DMS153 treated with DMSO at 0.1 percent for 48 hours (cell line): ENCODE data around the gene MLXIP.
"Not testable (repeated sequence)": the region's sequence is repeated elsewhere in the genome, so short reads cannot be mapped to it uniquely, and the experiment has no call there.

Experiments
- DNase-seq: peaks from one replicate; lab custom pipeline; 2025; ENCODE audit not compliant: unreplicated experiment; lab: John Stamatoyannopoulos, UW

Gene MLXIP

DNA sequence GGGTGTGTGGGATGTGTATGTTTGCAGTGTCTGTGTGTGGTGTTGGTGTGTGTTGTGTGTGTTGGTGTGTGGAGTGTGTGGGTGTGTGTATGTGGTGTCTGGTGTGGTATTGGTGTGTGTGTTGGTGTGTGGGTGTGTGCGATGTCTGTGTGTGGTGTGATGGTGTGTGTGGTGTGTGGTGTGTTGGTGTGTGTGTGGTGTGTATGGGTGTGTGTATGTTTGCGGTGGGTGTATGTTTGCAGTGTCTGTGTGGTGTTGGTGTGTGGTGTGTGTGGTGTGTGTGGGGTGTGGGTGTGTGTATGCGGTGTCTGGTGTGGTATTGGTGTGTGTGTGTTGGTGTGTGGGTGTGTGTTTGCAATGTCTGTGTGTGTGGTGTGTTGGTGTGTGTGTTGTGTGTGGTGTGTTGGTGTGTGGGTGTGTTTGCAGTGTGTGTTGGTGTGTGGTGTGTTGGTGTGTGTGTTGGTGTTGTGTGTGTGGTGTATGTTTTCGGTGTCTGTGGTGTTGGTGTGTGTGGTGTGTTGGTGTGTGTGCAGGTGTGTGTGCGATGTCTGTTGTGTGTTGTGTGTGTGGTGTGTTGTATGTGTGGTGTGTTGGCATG lies 15.7 kb downstream of the MLXIP start:
- no peak for DNase-seq

DNA sequence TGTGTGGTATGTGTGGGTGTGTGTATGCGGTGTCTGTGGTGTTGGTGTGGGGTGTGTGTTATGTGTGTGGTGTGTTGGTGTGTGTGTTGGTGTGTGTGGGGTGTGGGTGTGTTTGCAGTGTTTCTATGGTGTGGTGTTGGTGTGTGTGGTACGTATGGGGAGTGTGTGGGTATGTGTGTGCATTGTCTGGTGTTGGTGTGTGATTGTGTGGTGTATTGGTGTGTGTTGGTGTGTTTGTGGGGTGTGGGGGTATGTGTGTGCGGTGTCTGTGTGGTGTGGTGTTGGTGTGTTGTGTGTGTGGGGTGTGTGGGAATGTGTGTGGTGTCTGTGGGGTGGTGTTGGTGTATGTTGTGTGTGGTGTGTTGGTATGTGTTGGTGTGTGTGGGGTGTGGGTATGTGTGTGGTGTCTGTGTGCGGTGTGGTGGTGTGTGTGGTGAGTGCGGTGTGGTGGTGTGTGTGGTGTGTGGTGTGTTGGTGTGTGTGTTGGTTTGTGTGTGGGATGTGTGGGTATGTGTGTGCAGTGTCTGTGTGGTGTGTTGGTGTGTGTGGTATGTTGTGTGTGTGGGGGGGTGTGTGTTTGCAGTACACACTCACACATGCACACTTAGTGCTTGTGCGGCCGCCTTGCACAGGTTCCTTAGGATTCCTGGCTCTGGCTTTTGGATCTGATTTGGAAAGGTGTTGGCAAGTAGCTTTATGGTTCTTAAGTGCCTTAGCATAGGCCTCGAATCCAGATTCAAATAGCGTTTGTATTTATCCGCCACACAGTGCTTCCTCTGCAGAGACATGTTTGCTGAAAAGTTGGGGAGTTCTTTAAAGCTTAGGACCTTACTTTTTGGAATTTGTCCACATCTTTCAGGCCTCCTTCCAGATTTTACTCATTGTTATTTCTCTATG lies 16.4 kb downstream of the MLXIP start:
- DNase-seq = no peak

DNA sequence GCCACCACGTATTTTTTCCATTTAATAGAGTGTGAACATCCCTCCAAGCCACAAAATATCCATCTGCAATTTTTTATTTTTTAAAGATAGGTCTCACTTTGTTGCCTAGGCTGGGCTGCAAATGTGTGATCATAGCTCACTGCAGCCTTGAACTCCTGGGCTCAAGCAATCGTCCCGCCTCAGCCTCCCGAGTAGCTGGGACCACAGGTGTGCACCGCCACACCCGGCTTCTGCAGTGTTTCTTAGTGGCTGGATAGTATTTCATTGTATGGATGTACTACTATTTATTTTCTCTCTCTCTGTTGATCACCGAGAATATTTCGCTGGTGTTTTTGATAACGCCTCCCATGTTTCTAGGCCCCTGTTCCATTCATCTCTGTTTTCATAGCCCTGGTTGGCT lies 17.5 kb downstream of the MLXIP start:
- no peak for DNase-seq

DNA sequence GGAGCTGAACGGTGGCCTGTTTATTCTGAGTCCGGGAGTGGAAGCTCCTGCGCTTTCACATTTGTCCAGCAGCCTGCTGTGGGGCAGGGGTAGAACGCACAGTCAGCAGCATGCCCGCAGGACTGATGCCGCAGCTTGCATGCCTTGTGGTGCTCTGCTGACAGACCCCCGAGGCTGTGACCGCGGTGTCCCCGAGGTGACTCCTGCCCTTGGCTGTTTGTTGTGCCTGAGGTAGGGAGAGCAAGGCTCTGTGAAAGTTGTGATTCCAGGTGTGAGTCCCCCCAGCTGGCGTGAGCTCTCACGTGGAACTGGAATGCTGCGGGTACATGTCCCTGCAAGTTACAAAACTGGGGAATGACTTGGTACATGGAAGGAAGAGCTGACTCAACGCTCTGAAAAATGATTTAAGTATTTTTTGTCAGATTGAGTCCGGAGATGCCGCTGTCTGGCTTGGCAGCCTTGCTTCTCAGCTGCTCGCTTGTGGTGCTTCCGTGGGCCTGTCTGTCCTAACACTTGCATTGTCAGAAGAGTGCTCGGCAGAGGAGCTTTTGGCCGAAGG lies 18.1 kb downstream of the MLXIP start:
- no peak for DNase-seq

DNA sequence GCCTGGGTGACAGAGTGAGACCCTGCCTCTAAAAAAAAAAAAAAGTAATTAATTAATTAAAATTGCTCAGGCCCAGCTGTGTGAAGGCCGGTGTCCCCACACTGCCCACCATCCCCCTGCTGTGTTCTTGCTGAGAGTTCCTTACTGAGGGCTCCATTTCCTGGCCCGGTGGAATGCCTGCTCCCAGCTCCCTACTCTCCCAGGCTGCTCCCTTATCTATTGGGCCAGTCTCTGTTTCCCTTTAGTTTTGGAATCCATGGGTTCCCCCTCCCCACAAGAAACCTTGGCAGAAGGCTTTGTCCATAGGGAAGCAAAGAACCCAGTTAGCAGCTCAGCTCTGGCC lies 19.0 kb downstream of the MLXIP start:
- no peak for DNase-seq

DNA sequence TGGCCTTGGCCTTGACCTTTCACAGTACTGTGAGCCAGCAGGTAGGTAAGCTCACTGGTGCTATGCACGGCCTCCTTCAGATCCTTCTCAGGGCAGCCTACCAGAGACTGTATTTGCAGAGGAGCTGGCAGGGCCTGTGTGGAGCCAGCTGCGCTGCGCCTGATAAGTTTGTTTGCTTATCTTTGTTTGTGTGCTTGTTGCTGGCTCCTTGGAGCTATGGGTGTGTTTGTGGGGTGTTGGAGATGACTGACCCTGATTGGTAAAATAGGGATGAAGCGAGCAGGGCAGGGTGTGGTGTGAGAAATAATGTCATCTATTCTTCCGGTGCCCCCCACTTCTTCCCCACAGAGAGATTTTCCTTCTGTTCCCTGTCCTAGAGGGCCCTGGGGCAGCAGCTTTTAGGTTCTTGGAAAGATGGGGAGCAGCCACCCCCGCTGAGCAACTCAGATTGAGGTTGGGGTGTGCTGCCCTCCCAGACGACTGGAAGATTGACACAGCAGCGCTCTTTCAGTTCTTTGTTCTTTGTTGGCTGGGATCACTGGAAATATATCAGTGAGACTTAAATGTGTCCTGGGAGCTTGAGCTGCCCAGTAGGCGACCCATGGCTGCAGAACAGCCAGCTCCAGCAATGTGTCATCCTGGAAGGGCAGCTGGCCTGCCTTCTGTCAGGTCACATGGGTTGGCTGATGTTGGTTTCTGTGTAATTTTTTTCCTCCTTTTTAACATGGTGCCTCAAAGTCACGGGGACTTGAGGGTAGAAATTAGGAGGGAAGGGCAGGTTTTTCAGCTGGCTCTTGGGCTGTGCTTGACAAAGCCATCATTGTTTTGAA lies 19.6 kb downstream of the MLXIP start:
- peak; percentile 75 for DNase-seq

DNA sequence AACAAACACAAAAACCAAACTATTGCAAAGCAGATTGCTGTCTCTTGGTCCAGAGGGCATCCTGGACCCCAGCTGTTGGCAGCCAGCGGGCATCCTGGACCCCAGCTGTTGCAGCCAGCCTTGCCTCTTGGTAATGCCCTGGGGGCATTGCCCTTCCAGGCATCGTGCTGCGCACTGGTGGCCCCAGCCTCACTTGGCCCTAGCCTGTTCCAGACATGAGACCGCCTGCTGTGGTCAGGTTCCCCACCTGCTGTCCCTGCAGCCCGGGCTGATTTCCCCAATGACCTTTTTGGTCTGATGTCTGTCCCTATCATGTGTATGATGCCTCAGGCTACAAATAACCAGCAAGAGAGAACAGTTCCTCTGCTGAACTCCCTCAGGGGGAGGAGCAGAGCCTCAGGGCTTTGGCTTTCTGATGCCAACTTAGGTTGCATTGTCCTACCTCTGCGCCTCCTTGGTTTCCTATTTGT lies 20.8 kb downstream of the MLXIP start:
- DNase-seq = no peak

DNA sequence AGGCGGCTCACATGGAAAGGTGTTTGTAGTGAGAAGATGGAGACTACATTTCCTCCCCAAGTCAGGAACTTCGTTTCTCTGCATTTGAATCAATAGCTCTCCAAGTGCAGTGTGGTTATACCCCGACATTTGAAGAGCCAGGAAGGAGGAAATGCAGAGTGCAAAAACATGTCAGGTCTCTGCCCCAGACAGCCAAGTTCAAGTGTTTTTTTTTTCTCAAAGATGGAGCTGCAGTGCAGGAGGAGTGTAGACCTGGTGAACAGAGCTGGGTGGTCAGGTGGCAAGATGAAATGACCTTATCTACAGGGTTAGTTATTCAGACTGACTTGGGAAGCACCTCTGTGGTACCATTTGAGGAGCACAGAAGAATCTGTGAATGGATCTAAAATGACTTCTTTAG lies 21.3 kb downstream of the MLXIP start:
- DNase-seq = no peak

DNA sequence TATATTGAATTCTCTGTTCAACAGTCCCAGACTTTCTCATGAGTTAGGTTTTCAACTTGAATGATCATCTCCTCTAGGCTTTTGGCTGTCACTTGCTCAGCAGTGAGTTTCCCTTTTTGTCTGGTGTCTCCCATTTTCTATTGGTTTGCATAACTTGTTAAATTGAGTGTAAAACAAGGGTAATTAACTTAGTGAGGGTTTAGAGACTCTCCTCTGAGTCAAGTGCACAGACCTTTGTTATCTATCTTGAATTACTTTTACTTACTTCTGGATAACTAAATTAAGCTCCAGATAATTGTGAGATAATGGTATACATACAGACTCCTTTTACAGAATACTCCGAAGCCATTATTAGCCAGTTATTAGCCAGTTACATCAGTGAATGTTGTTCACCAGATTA lies 22.0 kb downstream of the MLXIP start:
- no peak for DNase-seq

DNA sequence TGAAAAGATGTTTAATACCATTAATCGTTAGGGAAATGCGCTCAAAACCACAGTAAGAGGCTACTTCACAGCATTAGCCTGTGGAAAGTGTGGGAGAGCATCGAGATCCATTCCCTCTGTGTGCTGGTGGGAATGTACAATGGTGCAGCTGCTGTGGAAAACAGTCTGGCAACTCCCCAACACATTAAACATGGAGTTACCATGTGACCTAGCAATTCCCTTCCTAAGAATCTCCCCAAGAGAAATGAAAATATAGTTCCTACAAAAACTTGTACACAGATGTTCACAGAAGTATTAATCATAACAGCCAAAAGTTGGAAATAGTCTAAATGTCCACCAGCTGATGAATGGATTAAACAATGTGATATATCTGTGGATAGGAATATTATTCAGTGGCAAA lies 23.8 kb downstream of the MLXIP start:
- DNase-seq = no peak

DNA sequence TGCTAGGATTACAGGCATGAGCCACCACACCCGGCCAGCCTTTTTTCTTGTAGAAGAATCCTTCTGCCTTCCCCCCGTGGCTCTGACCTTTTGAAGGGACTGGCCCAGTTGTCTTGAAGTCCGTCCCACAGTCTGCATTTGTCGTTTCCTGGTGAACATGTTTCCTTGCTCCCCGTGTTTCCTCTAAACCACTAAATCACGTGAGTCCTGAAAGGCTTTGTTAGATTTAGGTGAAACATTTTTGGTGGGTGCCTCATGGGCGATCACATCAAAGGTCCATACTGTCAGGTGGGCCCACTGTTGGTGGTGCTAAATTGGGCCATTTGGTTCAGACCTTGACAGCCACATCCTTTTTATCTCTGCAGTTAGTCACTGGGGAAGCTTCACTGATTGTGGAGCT lies 26.3 kb downstream of the MLXIP start:
- DNase-seq = no peak

DNA sequence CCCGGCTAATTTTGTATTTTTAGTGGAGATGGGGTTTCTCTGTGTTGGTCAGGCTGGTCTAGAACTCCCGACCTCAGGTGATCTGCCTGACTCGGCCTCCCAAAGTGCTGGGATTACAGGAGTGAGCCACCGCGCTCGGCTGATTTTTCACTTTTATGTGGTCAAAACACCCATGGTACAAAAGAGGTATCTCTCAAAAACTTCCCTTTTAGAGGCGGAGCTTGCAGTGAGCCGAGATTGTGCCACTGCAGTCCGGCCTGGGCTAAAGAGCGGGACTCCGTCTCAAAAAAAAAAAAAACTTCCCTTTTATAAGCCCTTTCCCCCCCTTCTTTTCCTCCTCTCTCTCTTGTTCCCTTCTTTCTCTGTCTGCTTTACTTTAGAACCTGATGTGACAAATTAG lies 26.9 kb downstream of the MLXIP start:
- DNase-seq = not testable (repeated sequence)

DNA sequence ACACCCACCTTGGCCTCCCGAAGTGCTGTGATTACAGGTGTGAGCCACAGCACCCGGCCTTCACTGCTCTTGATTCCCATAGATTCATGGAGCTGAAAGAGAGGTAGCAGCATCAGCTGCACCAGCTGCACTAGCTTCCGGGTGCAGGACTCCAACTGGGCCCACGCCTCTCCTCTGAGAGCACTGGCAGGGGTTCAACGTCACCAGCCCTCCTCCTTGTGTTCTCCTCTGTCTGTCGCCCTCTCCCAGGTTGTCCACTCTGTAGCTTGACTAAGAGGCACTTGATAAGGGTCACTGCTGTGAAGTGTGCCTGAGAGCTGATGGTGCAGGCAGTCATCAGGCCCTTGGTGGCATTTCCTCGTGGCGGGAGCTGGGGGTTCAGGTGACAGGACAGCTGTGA lies 28.3 kb downstream of the MLXIP start:
- DNase-seq = peak; percentile 50

DNA sequence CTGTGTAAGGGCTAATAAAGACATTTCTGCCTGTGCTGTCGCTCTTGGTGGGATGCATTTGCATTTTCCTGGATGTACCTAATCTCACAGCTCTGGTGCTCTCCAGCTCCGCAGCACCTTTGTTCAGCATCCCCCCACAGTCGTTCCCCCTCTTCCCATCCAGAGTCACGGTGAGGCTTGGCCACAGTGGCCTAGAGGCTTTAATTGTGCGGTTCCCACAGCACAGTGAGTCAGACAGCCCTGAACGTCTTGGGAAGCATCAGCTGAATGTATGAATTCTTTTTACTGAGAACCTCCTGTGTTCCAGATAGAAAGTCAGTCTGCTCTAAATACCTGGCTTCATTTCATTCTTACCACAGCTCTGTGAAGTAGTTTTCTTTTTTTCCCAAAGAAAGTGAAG lies 28.7 kb downstream of the MLXIP start:
- DNase-seq = no peak

DNA sequence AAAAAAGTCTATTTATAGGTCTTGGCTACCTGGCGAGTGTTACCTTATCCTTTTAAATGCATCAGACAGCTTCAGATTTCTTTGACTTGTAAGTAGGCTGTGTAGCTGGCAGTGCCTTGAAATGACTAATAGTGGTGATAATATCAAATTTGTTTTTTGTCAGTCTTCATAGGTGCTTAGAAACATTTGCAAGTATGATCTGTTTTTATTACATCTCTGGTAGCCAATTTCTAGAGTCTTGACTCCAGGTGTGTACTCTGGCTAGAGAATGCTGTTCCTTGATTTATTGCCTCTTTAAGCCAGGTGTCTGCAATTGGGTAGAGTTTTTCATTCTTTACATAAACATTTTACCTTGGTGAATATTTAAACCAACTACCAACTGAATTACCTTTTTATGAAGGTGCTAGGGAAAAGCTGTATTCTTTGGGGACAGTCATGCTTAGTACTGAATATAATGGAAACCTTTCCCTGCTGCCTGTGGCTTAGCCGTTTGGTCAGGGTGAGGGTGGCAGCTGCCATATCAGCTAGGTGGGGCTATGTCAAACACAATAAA lies 32.6 kb downstream of the MLXIP start:
- DNase-seq = peak; percentile 76

DNA sequence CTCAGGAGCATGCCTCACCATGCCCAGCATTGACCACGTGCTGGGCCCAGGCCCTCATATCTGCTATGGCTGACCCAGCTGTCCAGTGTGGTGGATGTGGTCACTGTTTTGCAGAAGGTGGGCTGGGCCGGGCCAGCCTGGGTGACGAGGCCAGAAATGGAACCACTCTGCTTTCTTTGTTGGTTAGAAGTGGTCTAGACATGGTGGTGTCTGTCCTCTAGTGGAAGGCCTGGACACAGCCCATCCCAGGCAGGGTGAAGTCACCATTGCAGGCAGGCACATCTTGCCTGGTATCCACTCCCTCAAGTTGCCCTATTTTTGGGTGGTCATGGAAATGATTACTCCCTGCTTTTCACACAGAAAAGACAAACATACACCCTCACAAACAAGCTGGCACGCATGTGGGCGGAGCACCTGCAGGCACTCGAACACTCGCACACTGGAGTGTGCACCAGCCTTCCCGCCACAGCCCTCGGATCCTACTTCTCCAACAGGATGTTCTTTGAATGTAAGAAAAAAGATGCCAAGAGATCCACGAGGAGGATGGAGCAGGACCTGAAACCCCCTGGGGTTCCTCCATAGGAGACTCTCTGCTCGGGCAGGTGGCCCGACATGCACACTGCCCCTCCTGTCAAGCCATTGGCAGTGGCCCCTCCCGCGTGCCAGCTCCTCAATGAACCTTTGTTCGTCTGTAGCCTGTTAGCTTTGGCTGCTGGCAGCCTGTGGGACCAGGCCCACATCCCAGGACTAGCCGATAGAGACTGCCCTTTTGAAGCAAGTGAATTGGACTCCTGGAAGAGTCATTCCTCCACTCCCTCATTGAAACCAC lies 38.4 kb downstream of the MLXIP start:
- peak; percentile 57 for DNase-seq

DNA sequence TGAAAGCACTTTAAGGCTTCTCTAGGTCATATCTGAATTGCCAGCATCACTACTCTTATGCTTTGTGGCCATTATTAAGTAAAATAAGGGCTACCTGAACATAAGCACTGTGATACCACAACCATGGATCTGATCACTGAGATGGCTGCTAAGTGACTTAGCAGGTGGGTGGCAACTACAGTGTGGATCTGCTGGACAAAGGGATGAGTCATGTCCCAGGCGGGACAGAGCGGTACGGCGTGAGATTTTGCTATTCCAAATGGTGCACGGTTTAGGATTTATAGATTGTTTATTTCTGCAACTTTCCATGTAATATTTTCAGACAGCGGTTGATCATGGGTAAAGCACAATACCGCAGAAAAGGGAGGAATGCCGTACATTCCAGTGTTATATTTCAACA lies 39.4 kb downstream of the MLXIP start:
- DNase-seq = no peak

DNA sequence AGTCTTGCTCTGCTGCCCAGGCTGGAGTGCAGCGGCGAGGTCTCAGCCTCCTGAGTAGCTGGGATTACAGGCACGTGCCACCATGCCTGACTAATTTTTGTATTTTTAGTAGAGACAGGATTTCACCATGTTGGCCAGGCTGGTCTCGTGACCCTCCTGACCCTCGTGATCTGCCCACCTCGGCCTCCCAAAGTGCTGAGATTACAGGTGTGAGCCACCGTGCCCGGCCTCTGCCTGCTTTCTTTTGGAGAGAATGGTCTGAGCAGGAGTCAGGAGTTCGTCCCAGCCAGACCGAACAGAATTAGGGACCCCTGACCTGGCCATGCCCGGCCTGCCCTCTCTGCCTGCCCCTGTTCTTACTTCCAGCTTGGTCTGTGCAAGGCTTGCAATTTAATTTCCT lies 42.8 kb downstream of the MLXIP start:
- DNase-seq = not testable (repeated sequence)

DNA sequence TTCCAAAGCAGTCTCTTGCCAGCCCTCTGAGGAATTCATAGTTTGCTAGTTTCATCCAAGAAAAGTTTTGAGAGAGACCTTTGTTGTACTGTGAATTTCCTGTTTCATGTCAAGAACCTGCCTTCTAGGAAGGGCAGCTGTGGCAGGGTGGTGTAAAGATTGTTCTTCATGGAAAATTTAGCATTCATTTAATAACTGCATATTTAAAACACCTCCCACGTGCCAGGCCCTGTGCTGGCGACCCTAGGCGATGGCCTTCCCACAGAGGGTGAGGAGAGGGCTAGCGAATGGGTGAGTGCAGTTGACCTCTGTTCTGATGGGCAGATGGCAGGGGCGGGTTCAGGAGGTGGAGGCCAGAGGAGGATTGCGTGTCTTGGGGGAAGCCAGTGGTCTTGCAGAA lies 43.2 kb downstream of the MLXIP start:
- no peak for DNase-seq

DNA sequence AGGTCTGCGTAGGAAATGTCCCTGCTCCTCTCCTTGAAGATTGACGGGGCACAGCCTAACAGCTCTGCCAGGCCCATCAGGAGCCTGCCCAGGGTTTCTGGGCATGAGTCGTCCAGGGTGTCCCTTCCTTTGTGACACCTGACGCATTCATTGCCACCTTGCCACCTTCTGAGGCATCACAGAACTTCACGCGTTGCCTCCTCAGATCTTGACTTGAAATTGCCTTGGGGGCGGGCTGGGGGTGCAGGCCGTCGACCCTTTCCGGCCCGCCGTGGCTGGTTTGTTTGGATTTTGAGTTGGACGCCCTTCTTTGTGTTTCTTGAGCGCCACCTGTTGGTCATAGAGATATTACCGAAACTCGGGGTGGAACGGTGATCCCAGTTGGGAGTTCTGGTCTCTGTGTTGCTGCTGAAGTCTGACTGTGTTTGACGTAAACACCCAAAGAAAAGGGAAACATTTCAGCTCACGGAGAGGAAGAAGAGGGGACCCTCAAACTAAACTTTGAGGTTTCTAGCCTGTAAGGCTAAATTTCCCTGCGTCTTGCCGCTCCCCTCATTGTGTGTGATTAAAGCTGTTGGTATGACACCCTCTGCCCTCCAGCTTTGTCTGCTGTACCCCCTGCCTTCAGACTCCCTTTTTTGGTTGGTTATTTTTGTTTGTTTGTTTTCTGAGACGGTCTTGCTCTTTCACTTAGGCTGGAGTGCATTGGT lies 44.6 kb downstream of the MLXIP start:
- DNase-seq = peak; percentile 55
